BJ (cell line): ENCODE results near the gene COL4A1. TPM values are rescaled to one million over a fixed set of nuclear protein-coding genes. Genes with fewer than 3 reads are reported as not detected.

Experiments used
- CTCF ChIA-PET: fragments of 350-600 bp; formaldehyde crosslinking; extraction: SDS; loops from one replicate; lab custom pipeline; 2021; ENCODE audit warnings: antibody characterized with exemption, inconsistent platforms; lab: Yijun Ruan, JAX
- POLR2A ChIA-PET: fragments of 300-600 bp; sonication (Branson Sonifier 250); formaldehyde crosslinking; extraction: SDS; loops from one replicate; lab custom pipeline; 2021; ENCODE audit warnings: antibody characterized with exemption; lab: Charles Lee
- DNase-seq: peaks from one replicate; pipeline ENCODE4 v3.0.0-alpha.2; 2011; ENCODE audit warnings: low read depth
- H3K27me3 ChIP-seq: 2 replicates; pipeline ENCODE4 v1.6.0; 2011; ENCODE audit warnings: low read length; ENCODE audit not compliant: control insufficient read depth, insufficient read depth
- H3K36me3 ChIP-seq: 2 replicates; pipeline ENCODE4 v1.5.1; 2011; ENCODE audit warnings: low read length; ENCODE audit not compliant: control insufficient read depth, insufficient read depth
- H3K4me3 ChIP-seq: 2 replicates; pipeline ENCODE4 v1.5.1; 2011; ENCODE audit warnings: low read depth, mild to moderate bottlenecking, control low read depth, low read length
- polyA plus RNA-seq: library from polyadenylated mRNA; depleted of rRNA; stranded (reverse); fragments of >200 nt; gene quantifications from 2 replicates; pipeline ENCODE4 v1.2.3, GENCODE V29; 2011
- TF ChIP-seq, protein P1 (sequence below): IDR thresholded peaks from 2 replicates; pipeline ENCODE4 v1.5.1; 2011; ENCODE audit warnings: low read depth, mild to moderate bottlenecking, control low read depth, inconsistent platforms, low read length, moderate library complexity; ENCODE audit not compliant: insufficient read depth

Gene COL4A1
- polyA plus RNA-seq, 1 experiment, result 375 TPM

GRCh38 chr13:110338441-110339101, 31.6 kb upstream of the COL4A1 start:
- ChIA-PET POLR2A (interaction anchor here (0.5 to 0.7 kb wide), 2 partner anchors 19 to 60 kb away, joined by 7 to 19 read pairs; no protein-coding TSS in a partner anchor), CTCF (interaction anchor here (0.9 to 1.5 kb wide), 3 partner anchors 10 to 74 kb away, joined by 3 to 4 read pairs (median 4); no protein-coding TSS in a partner anchor)
- Histone ChIP-seq H3K27me3 (no peaks in the 10 kb centered on the region), H3K4me3 (no peak overlapping the region), H3K36me3 (no peaks in the 10 kb centered on the region)
- TF ChIP-seq, protein P1, sequence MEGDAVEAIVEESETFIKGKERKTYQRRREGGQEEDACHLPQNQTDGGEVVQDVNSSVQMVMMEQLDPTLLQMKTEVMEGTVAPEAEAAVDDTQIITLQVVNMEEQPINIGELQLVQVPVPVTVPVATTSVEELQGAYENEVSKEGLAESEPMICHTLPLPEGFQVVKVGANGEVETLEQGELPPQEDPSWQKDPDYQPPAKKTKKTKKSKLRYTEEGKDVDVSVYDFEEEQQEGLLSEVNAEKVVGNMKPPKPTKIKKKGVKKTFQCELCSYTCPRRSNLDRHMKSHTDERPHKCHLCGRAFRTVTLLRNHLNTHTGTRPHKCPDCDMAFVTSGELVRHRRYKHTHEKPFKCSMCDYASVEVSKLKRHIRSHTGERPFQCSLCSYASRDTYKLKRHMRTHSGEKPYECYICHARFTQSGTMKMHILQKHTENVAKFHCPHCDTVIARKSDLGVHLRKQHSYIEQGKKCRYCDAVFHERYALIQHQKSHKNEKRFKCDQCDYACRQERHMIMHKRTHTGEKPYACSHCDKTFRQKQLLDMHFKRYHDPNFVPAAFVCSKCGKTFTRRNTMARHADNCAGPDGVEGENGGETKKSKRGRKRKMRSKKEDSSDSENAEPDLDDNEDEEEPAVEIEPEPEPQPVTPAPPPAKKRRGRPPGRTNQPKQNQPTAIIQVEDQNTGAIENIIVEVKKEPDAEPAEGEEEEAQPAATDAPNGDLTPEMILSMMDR, result no peak
- peak; percentile 66 for DNase-seq

DNA sequence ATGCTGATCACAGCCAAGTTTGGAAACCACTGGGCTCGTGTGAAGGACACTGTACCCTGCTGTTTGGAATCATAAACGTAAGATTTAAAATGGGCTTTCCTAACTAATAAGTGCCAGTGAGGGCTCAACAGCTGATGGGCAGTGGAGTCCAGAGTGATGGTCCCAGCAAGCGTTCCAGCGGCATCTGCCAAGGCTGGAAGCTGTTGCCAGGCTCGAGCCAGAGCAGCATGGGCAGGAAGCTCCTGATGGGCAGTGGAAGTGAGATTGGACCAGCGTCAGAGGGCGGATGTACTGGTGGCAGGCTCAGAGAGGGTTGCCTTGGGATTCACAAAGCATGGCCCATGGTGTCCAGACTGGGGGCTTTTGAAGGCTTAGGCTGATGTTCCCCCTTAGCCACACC, 30.3 kb upstream of the COL4A1 start:
- ChIA-PET CTCF (interaction anchor here (0.8 to 1.5 kb wide), 4 partner anchors 10 to 118 kb away, joined by 3 to 4 read pairs (median 4); no protein-coding TSS in a partner anchor), POLR2A (no interaction called here)
- TF ChIP-seq, protein P1, result no peak
- Histone ChIP-seq H3K4me3 (no peak overlapping the region), H3K27me3 (no peaks in the 10 kb centered on the region), H3K36me3 (no peaks in the 10 kb centered on the region)
- no peak for DNase-seq

DNA sequence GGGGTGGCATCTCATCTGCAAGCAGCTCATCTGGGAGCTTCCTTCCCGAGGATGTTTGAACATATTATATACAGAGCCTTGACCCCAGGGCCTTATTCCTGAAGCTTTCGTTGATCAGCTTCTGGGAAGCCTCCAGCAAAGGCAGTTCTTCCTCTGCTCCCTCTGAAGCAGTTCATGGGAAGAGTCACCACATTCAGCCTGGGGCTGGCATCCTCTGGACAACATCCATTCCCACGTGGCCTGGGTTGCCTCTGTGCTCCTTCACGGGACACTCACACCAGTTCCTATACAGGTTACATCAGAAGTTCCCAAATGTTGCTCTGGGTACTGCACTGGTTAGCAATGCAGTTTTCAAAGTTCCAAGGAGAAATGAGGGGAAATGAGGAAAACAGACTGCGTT, 29.7 kb upstream of the COL4A1 start:
- DNase-seq, result no peak
- Histone ChIP-seq H3K36me3 (no peaks in the 10 kb centered on the region), H3K4me3 (no peak overlapping the region), H3K27me3 (no peaks in the 10 kb centered on the region)
- TF ChIP-seq, protein P1, result no peak
- ChIA-PET POLR2A (no interaction called here), CTCF (interaction anchor here (0.8 to 1.4 kb wide), 3 partner anchors 9 to 117 kb away, joined by 3 to 4 read pairs (median 3); no protein-coding TSS in a partner anchor)

- Histone ChIP-seq H3K36me3 (no peaks in the 10 kb centered on the region), H3K27me3 (no peaks in the 10 kb centered on the region), H3K4me3 (no peak overlapping the region)
- no peak for DNase-seq
- TF ChIP-seq, protein P1, result no peak
- POLR2A ChIA-PET, result no interaction called here
- CTCF ChIA-PET, result interaction anchor here (1.1 kb wide), 1 partner anchor 116 kb away, joined by 3 read pairs; no protein-coding TSS in a partner anchor
Measured at GRCh38 chr13:110336108-110336507, 29.2 kb upstream of the COL4A1 start.

DNA sequence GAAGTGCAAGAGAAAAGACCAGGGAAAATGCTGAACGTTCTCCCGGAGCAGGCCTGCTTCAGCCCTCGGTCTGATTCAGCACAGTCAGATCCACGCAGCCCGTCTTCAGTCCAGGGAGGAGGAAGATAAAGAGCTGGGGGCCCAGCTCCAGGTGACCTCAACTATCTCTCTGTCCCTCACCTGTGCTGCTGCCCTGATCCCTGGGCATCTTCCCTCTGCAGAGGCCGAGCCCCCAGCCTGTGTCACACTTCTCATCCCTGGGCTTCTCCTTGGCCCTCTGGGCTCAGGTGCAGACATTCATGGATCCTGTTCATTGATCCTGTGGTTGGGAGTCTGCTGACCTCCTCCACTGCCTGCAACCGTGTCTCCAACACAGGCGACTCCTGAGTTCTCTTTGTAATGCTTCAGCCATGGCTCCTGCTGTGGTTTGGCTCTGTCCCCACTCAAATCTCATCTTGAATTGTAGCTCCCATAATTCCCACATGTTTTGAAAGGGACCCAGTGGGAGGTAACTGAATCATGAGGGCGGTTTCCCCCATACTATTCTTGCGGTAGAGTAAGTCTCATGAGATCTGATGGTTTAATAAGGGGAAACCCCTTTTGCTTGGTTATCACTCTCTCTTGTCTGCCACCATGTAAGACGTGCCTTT, 28.0 kb upstream of the COL4A1 start:
- Histone ChIP-seq H3K36me3 (no peaks in the 10 kb centered on the region), H3K4me3 (no peak overlapping the region), H3K27me3 (no peaks in the 10 kb centered on the region)
- CTCF ChIA-PET, result interaction anchor here (0.6 kb wide), 1 partner anchor 84 kb away, joined by 3 read pairs; no protein-coding TSS in a partner anchor
- POLR2A ChIA-PET, result interaction anchor here (0.6 kb wide), 1 partner anchor 28 kb away, joined by 3 read pairs; no protein-coding TSS in a partner anchor
- no peak for DNase-seq
- TF ChIP-seq, protein P1, result no peak
